H1 (cell line): ENCODE data around the gene RNF41. TPM values are rescaled to one million over a fixed set of nuclear protein-coding genes. Genes with fewer than 3 reads are reported as not detected.

Source experiments
- ASH2L ChIP-seq: fragments of 200-600, 300-600 bp; sonication (generic); IDR thresholded peaks from one replicate; pipeline ENCODE4 v1.7.1; 2017; ENCODE audit warnings: low read length
- BCL11A ChIP-seq, 2 experiments: IDR thresholded peaks; one replicate each; pipeline ENCODE4 v1.6.1; 2011; ENCODE audit warnings: low read depth in 2 of 2, low read length in 2 of 2, mild to moderate bottlenecking in 2 of 2
- CBX8 ChIP-seq: fragments of 300-800, 300-1000 bp; sonication (generic); IDR thresholded peaks from 2 replicates; pipeline ENCODE4 v1.7.1; 2016; ENCODE audit warnings: low read depth, low read length, borderline replicate concordance
- CREB1 ChIP-seq: IDR thresholded peaks from 2 replicates; pipeline ENCODE4 v1.6.1; 2012; ENCODE audit warnings: inconsistent platforms
- EGR1 ChIP-seq: IDR thresholded peaks from 2 replicates; pipeline ENCODE4 v1.6.1; 2011; ENCODE audit warnings: low read depth, low read length, borderline replicate concordance
- HDAC6 ChIP-seq: IDR thresholded peaks from one replicate; pipeline ENCODE4 v1.7.1; 2012; ENCODE audit warnings: low read depth, mild to moderate bottlenecking, inconsistent platforms, low read length, moderate library complexity
- JUN ChIP-seq: IDR thresholded peaks from 2 replicates; pipeline ENCODE4 v1.6.1; 2011; ENCODE audit warnings: low read depth, mild to moderate bottlenecking, improper control_type of control experiment, low read length
- POU5F1 ChIP-seq: IDR thresholded peaks from 2 replicates; pipeline ENCODE4 v1.6.1; 2011; ENCODE audit warnings: low read depth, mild to moderate bottlenecking, low read length, moderate library complexity
- RBBP5 ChIP-seq: IDR thresholded peaks from 2 replicates; pipeline ENCODE4 v1.7.1; 2012; ENCODE audit warnings: low read depth, mild to moderate bottlenecking, inconsistent platforms, low read length, moderate library complexity, borderline replicate concordance
- ZNF274 ChIP-seq: IDR thresholded peaks from 2 replicates; pipeline ENCODE4 v1.7.0; 2012; ENCODE audit warnings: low read length, borderline replicate concordance; ENCODE audit errors: extremely low read depth
- polyA plus RNA-seq, 7 experiments: library from polyadenylated mRNA; depleted of rRNA in 3 of 7; stranded (reverse) in 5 of 7; unstranded in 2 of 7; fragments of >200 nt in 5 of 7; fragments of 200-250 nt in 2 of 7; gene quantifications; 1 replicate in 5 of 7; 2 replicates in 1 of 7; 4 replicates in 1 of 7; pipeline versions ENCODE4 v1.2.1 to v1.2.3, GENCODE V29; 2011 to 2013; ENCODE audit warnings: missing spikeins in 2 of 7, mixed read lengths in 2 of 7
- total RNA-seq: library from RNA; stranded (reverse); fragmentation: NEBNext Ultra II Directional; extraction: Animal tissue kit (Norgen Biotek cat#: 25700); gene quantifications from 2 replicates; pipeline ENCODE4 v1.2.1, GENCODE V29; 2021
- TF ChIP-seq, protein P1 (sequence below): fragments of 300-600 bp; sonication (generic); IDR thresholded peaks from 2 replicates; pipeline ENCODE4 v1.7.1; 2012; ENCODE audit warnings: low read length, moderate library complexity, mild to moderate bottlenecking, inconsistent platforms; ENCODE audit not compliant: insufficient replicate concordance

RNF41 gene
- total and polyA plus RNA-seq, 2 of the 8 experiments (the other 6 are each of a cell fraction or from before 2014, with no cell fraction given), result 55.5 to 98.6 TPM

DNA sequence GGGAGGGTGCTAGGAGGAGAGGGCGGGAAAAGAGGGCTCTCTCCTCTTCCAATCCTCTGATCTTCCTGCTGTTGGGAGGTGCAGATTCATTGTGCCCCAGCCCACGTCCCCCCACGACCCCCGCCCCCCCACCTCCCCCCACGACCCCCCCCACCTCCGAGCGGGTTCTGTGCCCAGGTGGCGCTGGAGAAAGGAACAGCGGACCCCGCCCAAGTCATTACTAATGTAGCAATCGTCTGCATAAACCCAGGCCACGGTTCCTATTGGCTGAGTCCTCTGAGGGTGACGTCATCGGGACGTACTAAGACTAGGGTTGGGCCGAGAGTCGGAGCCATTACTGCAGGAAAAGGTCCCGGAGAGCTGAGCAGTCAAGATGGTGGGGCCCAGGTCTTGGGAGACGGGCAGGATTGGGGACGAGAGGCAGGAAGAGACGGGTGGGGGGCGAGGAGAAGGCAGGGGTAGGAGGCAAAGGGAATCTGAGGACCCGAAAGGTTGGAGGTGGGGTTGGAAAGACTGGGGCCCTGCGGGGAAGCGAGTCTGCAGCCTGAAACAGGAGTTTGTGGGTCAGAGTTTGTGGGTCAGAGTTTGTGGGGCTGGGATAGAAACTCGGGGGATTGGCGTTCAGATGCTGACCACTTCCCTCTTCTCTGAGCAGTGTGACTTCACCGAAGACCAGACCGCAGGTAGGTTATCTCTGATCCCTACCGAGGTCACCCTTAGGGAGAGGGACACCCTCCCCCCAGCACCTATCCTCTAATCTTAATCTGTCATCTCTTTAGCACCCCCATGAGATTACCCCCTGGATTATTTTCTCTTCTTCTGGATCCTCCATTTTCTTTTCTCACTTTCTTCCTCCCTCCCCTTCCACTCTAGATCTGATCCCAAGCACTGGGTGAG, 63.4 kb downstream of the RNF41 start, which contains the start of gene MYL6 (continued):
- no peak for TF ChIP-seq CBX8
- TF ChIP-seq, protein P1, sequence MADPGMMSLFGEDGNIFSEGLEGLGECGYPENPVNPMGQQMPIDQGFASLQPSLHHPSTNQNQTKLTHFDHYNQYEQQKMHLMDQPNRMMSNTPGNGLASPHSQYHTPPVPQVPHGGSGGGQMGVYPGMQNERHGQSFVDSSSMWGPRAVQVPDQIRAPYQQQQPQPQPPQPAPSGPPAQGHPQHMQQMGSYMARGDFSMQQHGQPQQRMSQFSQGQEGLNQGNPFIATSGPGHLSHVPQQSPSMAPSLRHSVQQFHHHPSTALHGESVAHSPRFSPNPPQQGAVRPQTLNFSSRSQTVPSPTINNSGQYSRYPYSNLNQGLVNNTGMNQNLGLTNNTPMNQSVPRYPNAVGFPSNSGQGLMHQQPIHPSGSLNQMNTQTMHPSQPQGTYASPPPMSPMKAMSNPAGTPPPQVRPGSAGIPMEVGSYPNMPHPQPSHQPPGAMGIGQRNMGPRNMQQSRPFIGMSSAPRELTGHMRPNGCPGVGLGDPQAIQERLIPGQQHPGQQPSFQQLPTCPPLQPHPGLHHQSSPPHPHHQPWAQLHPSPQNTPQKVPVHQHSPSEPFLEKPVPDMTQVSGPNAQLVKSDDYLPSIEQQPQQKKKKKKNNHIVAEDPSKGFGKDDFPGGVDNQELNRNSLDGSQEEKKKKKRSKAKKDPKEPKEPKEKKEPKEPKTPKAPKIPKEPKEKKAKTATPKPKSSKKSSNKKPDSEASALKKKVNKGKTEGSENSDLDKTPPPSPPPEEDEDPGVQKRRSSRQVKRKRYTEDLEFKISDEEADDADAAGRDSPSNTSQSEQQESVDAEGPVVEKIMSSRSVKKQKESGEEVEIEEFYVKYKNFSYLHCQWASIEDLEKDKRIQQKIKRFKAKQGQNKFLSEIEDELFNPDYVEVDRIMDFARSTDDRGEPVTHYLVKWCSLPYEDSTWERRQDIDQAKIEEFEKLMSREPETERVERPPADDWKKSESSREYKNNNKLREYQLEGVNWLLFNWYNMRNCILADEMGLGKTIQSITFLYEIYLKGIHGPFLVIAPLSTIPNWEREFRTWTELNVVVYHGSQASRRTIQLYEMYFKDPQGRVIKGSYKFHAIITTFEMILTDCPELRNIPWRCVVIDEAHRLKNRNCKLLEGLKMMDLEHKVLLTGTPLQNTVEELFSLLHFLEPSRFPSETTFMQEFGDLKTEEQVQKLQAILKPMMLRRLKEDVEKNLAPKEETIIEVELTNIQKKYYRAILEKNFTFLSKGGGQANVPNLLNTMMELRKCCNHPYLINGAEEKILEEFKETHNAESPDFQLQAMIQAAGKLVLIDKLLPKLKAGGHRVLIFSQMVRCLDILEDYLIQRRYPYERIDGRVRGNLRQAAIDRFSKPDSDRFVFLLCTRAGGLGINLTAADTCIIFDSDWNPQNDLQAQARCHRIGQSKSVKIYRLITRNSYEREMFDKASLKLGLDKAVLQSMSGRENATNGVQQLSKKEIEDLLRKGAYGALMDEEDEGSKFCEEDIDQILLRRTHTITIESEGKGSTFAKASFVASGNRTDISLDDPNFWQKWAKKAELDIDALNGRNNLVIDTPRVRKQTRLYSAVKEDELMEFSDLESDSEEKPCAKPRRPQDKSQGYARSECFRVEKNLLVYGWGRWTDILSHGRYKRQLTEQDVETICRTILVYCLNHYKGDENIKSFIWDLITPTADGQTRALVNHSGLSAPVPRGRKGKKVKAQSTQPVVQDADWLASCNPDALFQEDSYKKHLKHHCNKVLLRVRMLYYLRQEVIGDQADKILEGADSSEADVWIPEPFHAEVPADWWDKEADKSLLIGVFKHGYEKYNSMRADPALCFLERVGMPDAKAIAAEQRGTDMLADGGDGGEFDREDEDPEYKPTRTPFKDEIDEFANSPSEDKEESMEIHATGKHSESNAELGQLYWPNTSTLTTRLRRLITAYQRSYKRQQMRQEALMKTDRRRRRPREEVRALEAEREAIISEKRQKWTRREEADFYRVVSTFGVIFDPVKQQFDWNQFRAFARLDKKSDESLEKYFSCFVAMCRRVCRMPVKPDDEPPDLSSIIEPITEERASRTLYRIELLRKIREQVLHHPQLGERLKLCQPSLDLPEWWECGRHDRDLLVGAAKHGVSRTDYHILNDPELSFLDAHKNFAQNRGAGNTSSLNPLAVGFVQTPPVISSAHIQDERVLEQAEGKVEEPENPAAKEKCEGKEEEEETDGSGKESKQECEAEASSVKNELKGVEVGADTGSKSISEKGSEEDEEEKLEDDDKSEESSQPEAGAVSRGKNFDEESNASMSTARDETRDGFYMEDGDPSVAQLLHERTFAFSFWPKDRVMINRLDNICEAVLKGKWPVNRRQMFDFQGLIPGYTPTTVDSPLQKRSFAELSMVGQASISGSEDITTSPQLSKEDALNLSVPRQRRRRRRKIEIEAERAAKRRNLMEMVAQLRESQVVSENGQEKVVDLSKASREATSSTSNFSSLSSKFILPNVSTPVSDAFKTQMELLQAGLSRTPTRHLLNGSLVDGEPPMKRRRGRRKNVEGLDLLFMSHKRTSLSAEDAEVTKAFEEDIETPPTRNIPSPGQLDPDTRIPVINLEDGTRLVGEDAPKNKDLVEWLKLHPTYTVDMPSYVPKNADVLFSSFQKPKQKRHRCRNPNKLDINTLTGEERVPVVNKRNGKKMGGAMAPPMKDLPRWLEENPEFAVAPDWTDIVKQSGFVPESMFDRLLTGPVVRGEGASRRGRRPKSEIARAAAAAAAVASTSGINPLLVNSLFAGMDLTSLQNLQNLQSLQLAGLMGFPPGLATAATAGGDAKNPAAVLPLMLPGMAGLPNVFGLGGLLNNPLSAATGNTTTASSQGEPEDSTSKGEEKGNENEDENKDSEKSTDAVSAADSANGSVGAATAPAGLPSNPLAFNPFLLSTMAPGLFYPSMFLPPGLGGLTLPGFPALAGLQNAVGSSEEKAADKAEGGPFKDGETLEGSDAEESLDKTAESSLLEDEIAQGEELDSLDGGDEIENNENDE, result no peak
- TF ChIP-seq BCL11A (IDR thresholded peaks at IDR 0.05; ENCODE audit: low read depth in 2 of 2, low read length in 2 of 2), result no peak
- no peak for TF ChIP-seq RBBP5
- no peak for TF ChIP-seq POU5F1
- TF ChIP-seq ZNF274, result no peak
- TF ChIP-seq EGR1, result no peak
- peak; percentile 98 for TF ChIP-seq JUN
- no peak for TF ChIP-seq ASH2L
- peak; percentile 92 for TF ChIP-seq CREB1
- TF ChIP-seq HDAC6, result no peak
